Measurements from ENCODE around the gene DOCK4. TPM values are rescaled to one million over a fixed set of nuclear protein-coding genes. Genes with fewer than 3 reads are reported as not detected.

Gene DOCK4
- total RNA-seq, 4 donors from 2014 or later, result 8.2 to 9.0 (median 8.6) TPM

- intact Hi-C loops (cut with DNase I; ENCODE audit: low total_unique reads), result no loop called here
- TF ChIP-seq CTCF (IDR thresholded peaks at IDR 0.05) (no peak), POLR2A (IDR thresholded peaks at IDR 0.05) (no peak)
- H3K4me3 ChIP-seq (ENCODE audit: low read depth, poor library complexity, severe bottlenecking), result no peak overlapping the region
- WGBS, 2 donors, result 42 to 55% methylated on average over 6 of the region's 6 CpGs
- no peak for DNase-seq (ENCODE audit: low spot score in 2 of 2)
Observed at GRCh38 chr7:112201411-112201810, 4.8 kb downstream of the DOCK4 start.

GRCh38 chr7:112199672-112200071 lies 6.5 kb downstream of the DOCK4 start:
- intact Hi-C loops (cut with DNase I; ENCODE audit: low total_unique reads), result no loop called here
- 97 to 98% methylated on average over 1 of the region's 1 CpG for WGBS, 2 donors
- TF ChIP-seq CTCF (IDR thresholded peaks at IDR 0.05), result no peak
- no peak for DNase-seq (ENCODE audit: low spot score in 2 of 2)
- no peak overlapping the region for H3K4me3 ChIP-seq (ENCODE audit: low read depth, poor library complexity, severe bottlenecking)

- WGBS, 2 donors, result 86 to 89% methylated on average over 2 of the region's 2 CpGs
- TF ChIP-seq POLR2A (IDR thresholded peaks at IDR 0.05), result no peak
- TF ChIP-seq CTCF (IDR thresholded peaks at IDR 0.05), result no peak
- H3K4me3 ChIP-seq (ENCODE audit: low read depth, poor library complexity, severe bottlenecking), result no peak overlapping the region
- no peak for DNase-seq (ENCODE audit: low spot score in 2 of 2)
- intact Hi-C loops (cut with DNase I; ENCODE audit: low total_unique reads), result no loop called here
Observed at GRCh38 chr7:112199035-112199655, 7.1 kb downstream of the DOCK4 start.

GRCh38 chr7:112197322-112197721 lies 8.9 kb downstream of the DOCK4 start:
- H3K4me3 ChIP-seq (ENCODE audit: low read depth, poor library complexity, severe bottlenecking), result no peak overlapping the region
- TF ChIP-seq CTCF (IDR thresholded peaks at IDR 0.05) (no peak), POLR2A (IDR thresholded peaks at IDR 0.05) (no peak)
- DNase-seq (ENCODE audit: low spot score in 2 of 2), result no peak
- intact Hi-C loops (cut with DNase I; ENCODE audit: low total_unique reads), result no loop called here
- 62 to 64% methylated on average over 6 of the region's 6 CpGs for WGBS, 2 donors

GRCh38 chr7:112195717-112196116 lies 10.5 kb downstream of the DOCK4 start:
- DNase-seq (ENCODE audit: low spot score in 2 of 2), result no peak
- 67 to 81% methylated on average over 5 of the region's 5 CpGs for WGBS, 2 donors
- intact Hi-C loops (cut with DNase I; ENCODE audit: low total_unique reads), result no loop called here
- TF ChIP-seq CTCF (IDR thresholded peaks at IDR 0.05) (no peak), POLR2A (IDR thresholded peaks at IDR 0.05) (no peak)
- H3K4me3 ChIP-seq (ENCODE audit: low read depth, poor library complexity, severe bottlenecking), result no peak overlapping the region

GRCh38 chr7:112193915-112194502 lies 12.2 kb downstream of the DOCK4 start:
- DNase-seq (ENCODE audit: low spot score in 2 of 2), result no peak
- TF ChIP-seq CTCF (IDR thresholded peaks at IDR 0.05) (no peak), POLR2A (IDR thresholded peaks at IDR 0.05) (no peak)
- H3K4me3 ChIP-seq (ENCODE audit: low read depth, poor library complexity, severe bottlenecking), result no peak overlapping the region
- intact Hi-C loops (cut with DNase I; ENCODE audit: low total_unique reads), result no loop called here
